Brain microvascular endothelial cell (primary cell): ENCODE data around the gene TMA7.

Experiments
- DNase-seq: peaks from one replicate; pipeline ENCODE4 v3.0.0-alpha.2; 2020
- H3K27ac ChIP-seq: fragments of 250-450 bp; sonication (Bioruptor Pico); 2 replicates; pipeline ENCODE4 v1.5.1; 2020; ENCODE audit warnings: mild to moderate bottlenecking, moderate library complexity
- H3K27me3 ChIP-seq: fragments of 250-450 bp; sonication (Bioruptor Pico); replicated peaks from 2 replicates; pipeline ENCODE4 v1.5.1; 2020; ENCODE audit warnings: mild to moderate bottlenecking
- H3K36me3 ChIP-seq: fragments of 250-450 bp; sonication (Bioruptor Pico); replicated peaks from 2 replicates; pipeline ENCODE4 v1.5.1; 2020; ENCODE audit warnings: mild to moderate bottlenecking
- H3K4me3 ChIP-seq: 2 replicates; pipeline ENCODE4 v1.5.1; 2011; ENCODE audit warnings: low read depth, mild to moderate bottlenecking, control low read depth, low read length, moderate library complexity
- in situ Hi-C: cut with HindIII; loops from 2 replicates; pipeline ENCODE4 v1.10.0; 2017; ENCODE audit warnings: low sequenced_read_pairs, low pct_ligation_motif_present
- TF ChIP-seq, protein P1 (sequence below): IDR thresholded peaks from 2 replicates; pipeline ENCODE4 v1.5.1; 2011; ENCODE audit warnings: low read depth, mild to moderate bottlenecking, moderate library complexity, low read length, control low read depth, inconsistent platforms; ENCODE audit errors: missing control alignments

Gene TMA7

GRCh38 chr3:48411606-48412374 lies 28.3 kb upstream of the TMA7 start:
- TF ChIP-seq, protein P1, sequence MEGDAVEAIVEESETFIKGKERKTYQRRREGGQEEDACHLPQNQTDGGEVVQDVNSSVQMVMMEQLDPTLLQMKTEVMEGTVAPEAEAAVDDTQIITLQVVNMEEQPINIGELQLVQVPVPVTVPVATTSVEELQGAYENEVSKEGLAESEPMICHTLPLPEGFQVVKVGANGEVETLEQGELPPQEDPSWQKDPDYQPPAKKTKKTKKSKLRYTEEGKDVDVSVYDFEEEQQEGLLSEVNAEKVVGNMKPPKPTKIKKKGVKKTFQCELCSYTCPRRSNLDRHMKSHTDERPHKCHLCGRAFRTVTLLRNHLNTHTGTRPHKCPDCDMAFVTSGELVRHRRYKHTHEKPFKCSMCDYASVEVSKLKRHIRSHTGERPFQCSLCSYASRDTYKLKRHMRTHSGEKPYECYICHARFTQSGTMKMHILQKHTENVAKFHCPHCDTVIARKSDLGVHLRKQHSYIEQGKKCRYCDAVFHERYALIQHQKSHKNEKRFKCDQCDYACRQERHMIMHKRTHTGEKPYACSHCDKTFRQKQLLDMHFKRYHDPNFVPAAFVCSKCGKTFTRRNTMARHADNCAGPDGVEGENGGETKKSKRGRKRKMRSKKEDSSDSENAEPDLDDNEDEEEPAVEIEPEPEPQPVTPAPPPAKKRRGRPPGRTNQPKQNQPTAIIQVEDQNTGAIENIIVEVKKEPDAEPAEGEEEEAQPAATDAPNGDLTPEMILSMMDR, result no peak
- in situ Hi-C loops, result no loop called here
- H3K27me3 ChIP-seq, result no peaks in the 10 kb centered on the region
- H3K27ac ChIP-seq, result no peak overlapping the region
- DNase-seq, result no peak
- H3K4me3 ChIP-seq, result no peak overlapping the region
- H3K36me3 ChIP-seq, result no peaks in the 10 kb centered on the region

- no peak for DNase-seq
- in situ Hi-C loops, result no loop called here
- Histone ChIP-seq H3K36me3 (no peaks in the 10 kb centered on the region), H3K4me3 (no peak overlapping the region), H3K27ac (no peak overlapping the region), H3K27me3 (no peaks in the 10 kb centered on the region)
- TF ChIP-seq, protein P1, result no peak
Observed at GRCh38 chr3:48412375-48413001, 27.6 kb upstream of the TMA7 start.

- Histone ChIP-seq H3K27ac (no peak overlapping the region), H3K4me3 (no peak overlapping the region), H3K27me3 (no peaks in the 10 kb centered on the region), H3K36me3 (no peaks in the 10 kb centered on the region)
- in situ Hi-C loops, result no loop called here
- DNase-seq, result no peak
- TF ChIP-seq, protein P1, result no peak
Observed at GRCh38 chr3:48413086-48413485, 27.0 kb upstream of the TMA7 start.

GRCh38 chr3:48413611-48414010 lies 26.4 kb upstream of the TMA7 start:
- no peak for DNase-seq
- Histone ChIP-seq H3K36me3 (no peaks in the 10 kb centered on the region), H3K27ac (no peak overlapping the region), H3K27me3 (no peaks in the 10 kb centered on the region), H3K4me3 (no peak overlapping the region)
- in situ Hi-C loops, result no loop called here
- TF ChIP-seq, protein P1, result no peak

DNA sequence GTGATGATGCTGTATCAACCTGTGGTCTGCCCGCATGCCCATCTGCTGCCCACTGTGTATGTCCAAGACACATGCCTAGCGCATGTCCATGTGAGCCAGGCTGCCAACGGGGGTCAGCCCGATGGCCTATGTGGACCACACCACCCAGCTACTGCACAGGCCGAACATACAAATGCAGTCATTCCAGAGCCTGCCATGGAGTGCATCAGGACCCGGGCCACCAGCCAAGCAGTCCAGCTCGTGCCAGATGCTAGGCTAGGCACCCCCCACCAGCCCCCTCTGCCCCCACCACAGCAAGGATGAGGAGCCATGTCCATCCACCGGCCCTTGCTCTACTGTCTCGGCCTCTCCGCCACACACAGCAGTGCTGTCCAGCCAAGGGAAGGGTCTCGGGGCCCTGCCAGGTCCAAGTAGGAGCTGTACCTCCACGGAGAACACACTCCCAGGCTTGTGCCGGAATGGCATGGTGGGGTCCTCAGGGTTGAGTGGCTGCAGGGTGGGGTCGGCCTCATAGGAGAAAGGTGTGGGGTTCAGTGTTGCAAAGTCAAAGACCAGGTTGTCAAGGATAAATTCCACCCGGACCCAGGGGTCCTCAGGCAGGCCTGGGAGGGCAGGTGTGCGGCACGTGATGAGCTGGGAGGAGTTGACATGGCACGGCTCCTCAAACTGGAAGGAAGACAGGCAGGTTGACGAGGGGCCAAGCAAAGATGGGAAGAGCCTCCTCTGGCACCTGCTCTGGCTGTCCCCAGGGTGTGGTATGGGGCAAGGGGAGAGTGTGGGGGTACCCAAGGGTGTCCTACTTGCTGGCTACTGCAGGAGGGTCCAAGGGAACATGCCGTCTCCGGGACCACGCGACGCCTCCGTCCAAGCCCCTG lies 25.4 kb upstream of the TMA7 start:
- H3K36me3 ChIP-seq, result no peaks in the 10 kb centered on the region
- in situ Hi-C loops, result no loop called here

More for the DNA sequence above, 25.4 kb upstream of the TMA7 start:
- Histone ChIP-seq H3K27me3 (no peaks in the 10 kb centered on the region), H3K27ac (no peak overlapping the region), H3K4me3 (no peak overlapping the region)
- TF ChIP-seq, protein P1, result no peak
- no peak for DNase-seq
